NCI-H1048 (cell line): ENCODE measurements around the gene MUC3A.
"Not testable (repeated sequence)": the region's sequence is repeated elsewhere in the genome, so short reads cannot be mapped to it uniquely, and the experiment has no call there.

Experiments used
- DNase-seq: peaks from one replicate; lab custom pipeline; 2025; lab: John Stamatoyannopoulos, UW

Gene MUC3A

GRCh38 chr7:100971111-100972001 lies 22.0 kb downstream of the MUC3A start:
- no peak for DNase-seq

GRCh38 chr7:100972002-100972347 lies 22.6 kb downstream of the MUC3A start:
- DNase-seq = no peak

- DNase-seq = no peak
Observed at GRCh38 chr7:100974021-100974420, 24.7 kb downstream of the MUC3A start.

- DNase-seq = no peak
Observed at GRCh38 chr7:100975371-100975821, 26.1 kb downstream of the MUC3A start.

GRCh38 chr7:100978300-100978699 lies 29.0 kb downstream of the MUC3A start:
- DNase-seq = no peak

GRCh38 chr7:100983451-100984187 lies 34.3 kb downstream of the MUC3A start:
- DNase-seq = no peak

- not testable (repeated sequence) for DNase-seq
Observed at GRCh38 chr7:100984241-100984918, 35.0 kb downstream of the MUC3A start.

- DNase-seq = not testable (repeated sequence)
Observed at GRCh38 chr7:100985033-100985797, 35.9 kb downstream of the MUC3A start.

GRCh38 chr7:100991631-100992030 lies 42.3 kb downstream of the MUC3A start:
- no peak for DNase-seq

- DNase-seq = not testable (repeated sequence)
Observed at GRCh38 chr7:100992280-100992679, 42.9 kb downstream of the MUC3A start.

GRCh38 chr7:100994671-100995070 lies 45.3 kb downstream of the MUC3A start:
- DNase-seq = not testable (repeated sequence)

GRCh38 chr7:100998530-100998929 lies 49.2 kb downstream of the MUC3A start:
- DNase-seq = not testable (repeated sequence)

GRCh38 chr7:100999334-100999733 lies 50.0 kb downstream of the MUC3A start:
- not testable (repeated sequence) for DNase-seq

GRCh38 chr7:101000025-101000424 lies 50.7 kb downstream of the MUC3A start:
- not testable (repeated sequence) for DNase-seq

GRCh38 chr7:101002333-101002732 lies 53.0 kb downstream of the MUC3A start:
- DNase-seq = not testable (repeated sequence)

GRCh38 chr7:101007361-101007760 lies 58.0 kb downstream of the MUC3A start:
- DNase-seq = not testable (repeated sequence)

GRCh38 chr7:101009629-101010028 lies 60.3 kb downstream of the MUC3A start:
- DNase-seq = no peak

- DNase-seq = no peak
Observed at GRCh38 chr7:101012931-101013330, 63.6 kb downstream of the MUC3A start.

GRCh38 chr7:101015626-101016025 lies 66.3 kb downstream of the MUC3A start:
- no peak for DNase-seq

GRCh38 chr7:101017064-101017777 lies 67.9 kb downstream of the MUC3A start:
- DNase-seq = no peak
